ENCODE measurements around the gene C1QTNF6. TPM values are rescaled to one million over a fixed set of nuclear protein-coding genes. Genes with fewer than 3 reads are reported as not detected.

C1QTNF6 gene
- polyA plus RNA-seq, 1 of the 3 experiments (the other 2 are of a cell fraction) = 47.7 TPM

GRCh38 chr22:37192204-37192603 lies 4.2 kb upstream of the C1QTNF6 start:
- H3K4me2 ChIP-seq = no peak overlapping the region

GRCh38 chr22:37190262-37190780 lies 2.3 kb upstream of the C1QTNF6 start:
- no peaks in the 10 kb centered on the region for H3K9me3 ChIP-seq
- no peak overlapping the region for H3K4me3 ChIP-seq (ENCODE audit: low read depth in 2 of 2, low read length in 1 of 2)
- H3K36me3 ChIP-seq (replicated peaks in 1 of 2; ENCODE audit: control insufficient read depth in 1 of 2, insufficient read depth in 2 of 2, low read length in 1 of 2) = peaks cover 0 to under 1% of the 10 kb centered on the region in 2 experiments
- DNase-seq = no peak
- no peaks in the 10 kb centered on the region for H4K20me1 ChIP-seq (ENCODE audit: insufficient read depth)
- WGBS (ENCODE audit: low lambda C conversion rate) = 76% methylated on average over 4 of the region's 4 CpGs
- peaks cover 39% of the 10 kb centered on the region for H3F3A ChIP-seq (replicated peaks; ENCODE audit: insufficient read depth)
- peaks cover 11% of the 10 kb centered on the region for H3K79me2 ChIP-seq (ENCODE audit: insufficient read depth)
- peak overlapping the region; percentile 90 to 91 for H3K27ac ChIP-seq (ENCODE audit: low read depth in 2 of 2, low read length in 1 of 2)
- H3K9ac ChIP-seq = no peak overlapping the region
- ChIA-PET CTCF (interaction anchor here (1.4 kb wide), 1 partner anchor 9 kb away, joined by 5 read pairs; no protein-coding TSS in a partner anchor), POLR2A (no interaction called here)
- H3K4me2 ChIP-seq = peak overlapping the region; percentile 91; the same call in 1 of the 2 replicates
- no peaks in the 10 kb centered on the region for H3K27me3 ChIP-seq (ENCODE audit: insufficient read depth)
- peaks cover 33 to 38% of the 10 kb centered on the region in 2 experiments for H3K4me1 ChIP-seq (ENCODE audit: control insufficient read depth in 1 of 2, insufficient read depth in 2 of 2, low read depth in 1 of 2, low read length in 1 of 2)
- H2AFZ ChIP-seq (ENCODE audit: low read depth) = no peak overlapping the region
- no peaks in the 10 kb centered on the region for H3K9me2 ChIP-seq
- TF ChIP-seq JUND (IDR thresholded peaks at IDR 0.05) (no peak), EZH2phosphoT487 (IDR thresholded peaks at IDR 0.05; ENCODE audit: borderline replicate concordance, low read depth) (no peak), YY1 (IDR thresholded peaks at IDR 0.05; ENCODE audit: low read depth) (no peak), REST (IDR thresholded peaks at IDR 0.05; ENCODE audit: low read depth, low read length) (no peak), ZBTB33 (IDR thresholded peaks at IDR 0.05; ENCODE audit: borderline replicate concordance, low read depth) (no peak), RXRA (IDR thresholded peaks at IDR 0.05; ENCODE audit: borderline replicate concordance, low read depth) (no peak), TAF1 (IDR thresholded peaks at IDR 0.05; ENCODE audit: borderline replicate concordance, low read depth, low read length) (no peak), MAX (IDR thresholded peaks at IDR 0.05; ENCODE audit: low read depth) (no peak), FOXM1 (IDR thresholded peaks at IDR 0.05; ENCODE audit: low read depth) (no peak), GATA2 (CRISPR knock-in tag; IDR thresholded peaks at IDR 0.05) (no peak), MXI1 (IDR thresholded peaks at IDR 0.05; ENCODE audit: low read depth, low read length) (no peak), POLR2AphosphoS5 (IDR thresholded peaks at IDR 0.05; ENCODE audit: low read depth, low read length) (no peak), NRF1 (IDR thresholded peaks at IDR 0.05; ENCODE audit: low read depth, low read length) (no peak), RFX5 (IDR thresholded peaks at IDR 0.05; ENCODE audit: low read length) (no peak), IRF3 (IDR thresholded peaks at IDR 0.05; ENCODE audit: low read depth, low read length) (no peak), RCOR1 (IDR thresholded peaks at IDR 0.05; ENCODE audit: low read length) (no peak)

More at GRCh38 chr22:37192204-37192603, 4.2 kb upstream of the C1QTNF6 start:
- 60% methylated on average over 2 of the region's 2 CpGs for WGBS (ENCODE audit: low lambda C conversion rate)
- Histone ChIP-seq H3K27me3 (ENCODE audit: insufficient read depth) (no peaks in the 10 kb centered on the region), H3K79me2 (ENCODE audit: insufficient read depth) (peaks cover under 1% of the 10 kb centered on the region; the same call in 1 of the 2 replicates), H3K27ac (ENCODE audit: low read depth in 2 of 2, low read length in 1 of 2) (no peak overlapping the region), H4K20me1 (ENCODE audit: insufficient read depth) (no peaks in the 10 kb centered on the region), H3K36me3 (replicated peaks in 1 of 2; ENCODE audit: control insufficient read depth in 1 of 2, insufficient read depth in 2 of 2, low read length in 1 of 2) (no peaks in the 10 kb centered on the region), H3K9me2 (no peaks in the 10 kb centered on the region), H3F3A (replicated peaks; ENCODE audit: insufficient read depth) (peaks cover 44% of the 10 kb centered on the region), H3K4me1 (ENCODE audit: control insufficient read depth in 1 of 2, insufficient read depth in 2 of 2, low read depth in 1 of 2, low read length in 1 of 2) (peaks cover 31 to 35% of the 10 kb centered on the region in 2 experiments), H3K9ac (no peak overlapping the region), H3K4me3 (ENCODE audit: low read depth in 2 of 2, low read length in 1 of 2) (no peak overlapping the region), H2AFZ (ENCODE audit: low read depth) (no peak overlapping the region), H3K9me3 (no peaks in the 10 kb centered on the region)
- CTCF ChIA-PET = interaction anchor here (0.7 to 1.1 kb wide), 2 partner anchors 25 to 124 kb away, joined by 3 to 5 read pairs; no protein-coding TSS in a partner anchor
- POLR2A ChIA-PET = no interaction called here
- DNase-seq = no peak
- TF ChIP-seq RFX5 (IDR thresholded peaks at IDR 0.05; ENCODE audit: low read length) = no peak
- no peak for TF ChIP-seq FOXJ3 (CRISPR knock-in tag; IDR thresholded peaks at IDR 0.05)
- no peak for TF ChIP-seq RAD21 (IDR thresholded peaks at IDR 0.05; ENCODE audit: low read length)
- TF ChIP-seq JUND (IDR thresholded peaks at IDR 0.05) = no peak
